NCI-H748 (cell line): ENCODE results near the gene WNK2.

Source experiments
- DNase-seq: peaks from one replicate; lab custom pipeline; 2025; ENCODE audit not compliant: unreplicated experiment; lab: John Stamatoyannopoulos, UW

The WNK2 gene

DNA sequence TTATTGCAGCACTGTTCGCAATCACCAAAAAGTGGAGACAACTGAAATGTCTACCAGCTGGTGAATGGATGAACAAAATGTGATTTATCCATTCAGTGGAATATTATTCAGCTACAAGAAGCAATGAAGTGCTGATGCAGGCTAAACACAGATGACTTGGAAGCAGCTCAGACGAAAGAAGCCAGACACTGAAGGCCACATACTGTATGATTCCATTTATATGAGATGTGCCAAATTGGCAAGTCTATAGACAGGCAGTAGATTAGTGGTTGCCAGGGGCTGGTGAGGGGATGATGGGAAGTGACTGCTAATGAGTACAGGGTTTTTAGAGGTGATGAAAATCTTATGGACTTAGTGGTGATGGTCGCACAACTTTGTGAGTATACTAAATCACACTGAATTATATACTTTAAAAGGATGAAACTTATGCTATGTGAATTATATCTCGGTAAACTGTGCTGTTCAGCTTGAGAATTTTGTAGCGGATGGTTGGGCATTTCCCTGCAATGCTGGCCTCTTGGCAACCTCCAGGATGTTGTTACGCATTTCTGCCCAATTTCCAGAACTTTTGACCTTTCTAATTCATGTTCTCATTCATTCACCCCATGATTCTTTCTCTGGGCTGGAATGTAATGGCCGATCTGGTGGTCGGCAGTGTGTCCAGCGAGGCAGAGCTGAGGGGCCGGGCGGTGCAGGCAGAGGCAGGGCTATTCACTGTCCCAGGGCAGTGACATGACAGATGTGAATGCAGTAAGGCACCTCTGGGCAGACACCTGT is 22.0 kb upstream of the WNK2 start:
- DNase-seq = no peak

- DNase-seq = no peak
These were observed 19.9 kb upstream of the WNK2 start for GRCh38 chr9:93164085-93164484.

DNA sequence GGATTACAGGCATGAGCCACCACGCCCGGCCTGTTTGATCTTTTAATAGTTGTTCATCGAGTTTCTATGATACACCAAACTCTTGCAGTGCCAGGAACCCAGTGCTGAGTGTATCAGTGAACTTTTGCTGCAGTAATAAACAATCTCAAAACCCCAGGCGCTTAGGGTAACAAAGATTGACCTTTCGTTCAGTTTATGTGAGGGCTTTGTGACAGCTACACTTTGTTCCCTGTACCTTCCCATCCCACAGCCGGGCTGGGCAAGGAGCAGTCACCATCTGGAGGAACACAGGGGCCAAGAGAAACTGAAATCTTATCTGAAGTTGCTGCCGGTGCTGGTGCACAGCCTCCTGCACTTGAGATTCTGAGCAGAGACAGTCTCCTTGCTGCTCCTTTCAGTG is 17.2 kb upstream of the WNK2 start:
- no peak for DNase-seq

DNA sequence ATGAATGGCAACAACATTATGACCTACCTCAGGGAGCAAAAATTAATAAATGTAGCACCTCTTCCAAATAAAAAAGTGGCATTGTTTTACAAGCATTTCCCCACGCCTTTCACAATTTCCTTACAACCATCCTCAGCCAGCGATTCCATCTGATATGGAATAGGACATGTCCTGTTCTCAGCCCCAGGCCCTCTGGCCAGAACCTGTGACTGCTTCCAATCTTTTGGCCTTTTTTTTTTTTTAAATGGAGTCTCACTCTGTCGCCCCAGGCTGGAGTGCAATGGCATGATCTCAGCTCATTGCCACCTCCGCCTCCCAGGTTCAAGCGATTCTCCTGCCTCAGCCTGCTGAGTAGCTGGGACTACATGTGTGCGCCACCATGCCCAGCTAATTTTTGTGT is 16.8 kb upstream of the WNK2 start:
- no peak for DNase-seq

DNA sequence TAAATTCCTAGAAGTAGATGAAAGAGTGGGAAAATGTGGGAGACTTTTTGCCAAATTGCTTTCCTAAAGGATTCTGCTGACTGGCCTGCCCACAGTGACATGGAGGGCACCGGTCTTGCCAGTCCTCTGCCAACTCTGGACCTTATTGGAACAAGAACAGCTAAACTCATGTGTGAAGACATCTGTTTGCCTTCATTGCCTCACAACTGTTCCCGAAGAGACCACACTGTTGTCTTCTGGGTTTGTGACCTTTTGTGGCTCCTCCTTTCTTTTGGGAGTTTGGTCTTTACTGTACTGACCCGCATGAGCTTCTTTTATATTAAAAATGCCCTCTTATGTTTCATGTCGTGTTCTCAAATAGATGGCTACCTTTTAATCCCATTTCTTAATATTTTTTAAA is 16.1 kb upstream of the WNK2 start:
- no peak for DNase-seq

DNA sequence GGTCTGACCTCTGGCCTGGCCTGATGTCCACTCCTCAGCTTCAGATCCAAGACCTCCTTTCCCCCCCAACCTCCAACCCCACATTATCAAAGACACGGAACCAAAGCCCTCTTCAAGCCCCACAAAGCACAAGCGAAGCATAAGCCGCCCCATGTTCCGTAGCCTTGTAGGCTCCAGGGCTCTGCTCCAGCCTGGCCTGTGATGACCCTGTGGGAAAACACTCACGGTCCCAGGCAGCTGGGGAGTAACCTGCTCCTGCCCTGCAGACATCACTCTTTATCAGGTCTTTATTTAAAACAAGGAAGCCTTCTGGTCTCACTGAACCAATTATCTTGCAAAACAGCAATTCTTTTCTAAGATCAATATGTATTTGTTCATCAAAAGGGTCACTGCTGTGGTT is 15.4 kb upstream of the WNK2 start:
- DNase-seq = no peak

GRCh38 chr9:93169444-93169843 is 14.5 kb upstream of the WNK2 start:
- no peak for DNase-seq

- no peak for DNase-seq
These were observed 13.4 kb upstream of the WNK2 start for GRCh38 chr9:93170571-93170970.

GRCh38 chr9:93171261-93171990 is 12.5 kb upstream of the WNK2 start:
- DNase-seq = no peak

- DNase-seq = no peak
These were observed 11.1 kb upstream of the WNK2 start for GRCh38 chr9:93172666-93173364.

DNA sequence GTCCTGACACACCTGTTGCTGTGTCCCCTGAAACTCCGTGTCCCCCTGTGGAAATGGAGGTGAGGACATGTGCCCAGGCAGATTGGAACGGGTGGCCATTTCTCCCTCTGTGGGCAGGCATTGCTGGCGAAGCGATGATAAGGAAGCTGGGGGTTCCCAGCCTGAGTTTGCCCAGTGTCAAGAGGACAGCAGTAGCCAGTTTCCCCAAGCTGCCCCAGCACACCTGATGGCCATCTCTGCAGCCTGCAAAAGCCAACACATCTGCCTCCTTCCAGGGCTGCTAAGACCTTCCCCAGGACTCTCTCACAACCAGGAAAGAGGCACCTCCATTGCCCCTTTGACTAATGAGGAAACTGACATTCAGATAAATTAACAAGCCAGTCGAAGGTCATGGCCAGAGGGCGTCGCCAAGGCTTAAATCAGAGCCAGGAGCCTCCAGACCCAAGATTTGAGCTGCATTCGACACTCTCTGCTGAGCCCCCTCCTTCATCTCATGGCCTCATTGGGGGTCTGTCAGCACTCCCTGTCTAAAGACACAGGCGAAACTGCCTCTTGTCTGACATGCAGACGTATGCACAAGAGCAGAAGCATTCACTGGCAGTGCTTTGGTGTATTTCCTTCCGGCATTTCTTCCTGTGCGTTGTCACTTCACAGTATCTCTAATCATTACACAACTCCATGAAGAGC is 10.4 kb upstream of the WNK2 start:
- DNase-seq = no peak

DNA sequence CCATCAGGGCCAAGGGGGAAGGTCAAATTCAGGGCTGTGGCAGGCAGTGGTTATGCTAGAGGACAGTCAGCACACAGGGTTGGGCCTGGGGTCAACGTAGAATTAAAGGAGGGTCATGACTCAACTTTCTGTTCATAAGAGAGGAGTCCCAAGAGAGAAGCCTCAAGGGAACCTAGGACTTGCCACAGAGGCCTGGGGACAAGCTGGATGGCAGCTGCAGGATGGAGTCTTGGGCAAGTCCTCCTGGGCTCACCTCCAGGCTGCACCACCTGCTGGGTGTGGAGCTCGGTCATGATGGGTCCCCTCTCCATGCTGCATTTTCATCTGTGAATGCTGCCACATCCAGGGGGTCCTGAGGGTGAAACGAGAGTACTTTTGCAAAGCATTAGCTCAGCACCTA is 9.0 kb upstream of the WNK2 start:
- no peak for DNase-seq

- no peak for DNase-seq
These were observed 6.3 kb upstream of the WNK2 start for GRCh38 chr9:93177676-93178075.

DNA sequence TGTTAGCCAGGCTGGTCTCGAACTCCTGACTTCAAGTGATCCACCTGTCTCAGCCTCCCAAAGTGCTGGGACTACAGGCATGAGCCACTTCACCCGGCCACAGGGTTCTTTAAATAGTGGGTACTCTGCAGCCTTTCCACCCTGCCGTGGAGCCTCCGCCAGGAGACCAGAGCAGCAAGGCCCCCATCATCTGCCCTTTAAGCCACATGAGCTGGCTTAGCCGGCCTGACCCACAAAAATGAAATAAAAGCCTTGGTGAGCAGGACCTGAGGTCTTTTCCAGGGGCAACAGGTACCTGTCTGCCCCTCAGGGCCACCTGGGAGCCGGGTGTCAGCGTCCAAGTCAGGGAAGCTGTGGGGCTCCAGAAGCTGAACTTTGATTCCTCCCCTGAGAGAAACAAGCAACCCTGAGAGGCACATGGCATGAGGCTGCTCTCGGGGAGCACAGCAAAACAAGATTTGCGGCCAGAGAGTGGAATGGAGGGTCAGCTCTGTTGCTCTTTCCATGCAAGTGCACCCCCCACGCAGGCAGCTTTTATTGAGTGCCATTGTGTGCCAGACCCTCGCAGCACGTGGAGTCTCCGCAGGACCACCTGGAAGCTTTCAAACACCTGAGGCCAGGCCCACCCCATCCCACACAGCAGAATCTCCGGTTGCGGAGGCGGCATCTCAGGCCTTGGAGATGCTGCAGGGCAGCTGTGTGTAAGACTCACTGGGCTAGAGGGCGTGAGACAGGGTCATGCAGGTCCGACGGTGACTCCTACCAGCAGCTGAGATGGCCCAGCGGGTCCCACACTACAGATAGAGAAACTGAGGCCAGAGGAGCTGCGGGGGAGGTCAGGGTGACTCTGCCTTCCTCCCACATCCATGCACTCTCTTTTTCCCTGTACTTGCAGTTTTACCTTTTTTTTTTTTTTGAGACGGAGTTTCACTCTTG is 4.8 kb upstream of the WNK2 start:
- no peak for DNase-seq

- no peak for DNase-seq
These were observed 3.0 kb upstream of the WNK2 start for GRCh38 chr9:93180938-93181337.

GRCh38 chr9:93181672-93182435 is 2.1 kb upstream of the WNK2 start:
- no peak for DNase-seq

- DNase-seq = no peak
These were observed 1.4 kb upstream of the WNK2 start for GRCh38 chr9:93182572-93182971.

DNA sequence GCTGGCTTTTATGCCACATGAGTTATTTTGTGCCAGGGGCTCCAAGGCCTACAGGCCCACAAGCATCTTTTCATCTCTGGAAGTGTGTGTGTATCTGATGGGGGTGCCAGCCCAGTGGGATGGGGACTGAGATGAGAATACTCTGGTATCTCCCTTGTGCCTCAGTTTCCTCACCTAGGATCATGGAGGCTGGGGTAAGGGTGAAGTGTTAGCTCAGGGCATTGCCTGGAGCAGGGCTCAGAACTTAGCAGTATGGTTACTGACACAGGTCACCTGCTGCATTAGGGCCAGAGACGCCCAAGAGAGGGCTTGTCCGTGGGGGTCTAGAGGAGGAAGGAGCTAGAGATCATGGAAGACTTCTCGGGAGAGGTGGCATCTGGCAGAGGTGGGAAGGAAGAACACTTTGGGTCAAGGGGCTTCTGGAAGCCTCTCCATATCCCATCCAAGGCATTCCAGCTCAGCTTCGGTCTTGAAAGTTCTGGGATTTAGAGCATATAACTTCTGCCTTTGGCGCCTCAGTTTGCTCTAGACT is 742 bp upstream of the WNK2 start:
- DNase-seq = no peak
